Lower leg skin (tissue), 3 donors: ENCODE data around the gene FBH1.

Source experiments
- POLR2A ChIP-seq, 2 donors: fragments of 450-650 bp; IDR thresholded peaks; one replicate each; pipeline ENCODE4 v1.6.1; 2016 to 2017; ENCODE audit warnings: antibody characterized with exemption in 2 of 2, mild to moderate bottlenecking in 1 of 2, moderate library complexity in 1 of 2
- TF ChIP-seq, protein P1 (sequence below), 3 donors: fragments of 450-650 bp; IDR thresholded peaks; one replicate each; pipeline ENCODE4 v1.5.1; 2016; ENCODE audit warnings: antibody characterized with exemption in 3 of 3, mild to moderate bottlenecking in 3 of 3, moderate library complexity in 2 of 3

DNA sequence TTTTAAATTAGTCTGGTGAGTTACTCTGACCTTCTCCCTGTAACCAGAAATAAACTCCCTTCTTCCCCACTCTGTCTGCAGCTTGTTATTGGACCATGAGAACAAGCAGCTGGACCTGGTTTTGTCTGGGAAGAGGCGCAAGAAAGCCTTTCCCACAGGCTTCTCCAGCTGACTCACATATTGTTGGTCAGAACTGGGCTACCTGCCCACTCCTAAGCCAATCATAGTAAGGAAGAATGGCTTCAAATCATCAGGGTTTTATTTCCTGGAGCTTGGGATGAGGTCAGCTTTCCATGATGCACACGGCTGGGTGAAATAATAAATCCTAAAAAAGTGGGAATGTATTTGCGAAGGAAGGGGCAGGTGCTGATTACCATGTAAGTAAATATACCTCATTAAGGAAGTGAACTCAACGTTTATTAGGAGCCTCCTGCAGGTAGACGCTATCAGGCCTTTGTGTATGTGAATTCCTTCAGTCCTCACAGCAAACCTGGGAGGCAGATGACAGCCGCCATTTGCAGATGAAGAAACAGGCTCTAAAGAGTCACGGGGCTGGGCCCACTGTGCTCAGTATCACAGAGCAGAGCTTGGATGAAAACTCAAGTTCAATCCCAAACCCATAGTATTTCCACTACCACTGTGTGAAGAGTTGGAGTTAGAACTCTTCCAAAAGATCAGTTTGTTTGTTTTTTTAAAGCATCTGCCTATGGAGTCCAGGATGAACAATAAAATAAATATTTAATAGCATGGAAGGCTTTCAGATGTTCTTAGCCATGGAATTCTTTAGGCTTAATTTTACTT is 54.5 kb downstream of the FBH1 start:
- TF ChIP-seq, protein P1, sequence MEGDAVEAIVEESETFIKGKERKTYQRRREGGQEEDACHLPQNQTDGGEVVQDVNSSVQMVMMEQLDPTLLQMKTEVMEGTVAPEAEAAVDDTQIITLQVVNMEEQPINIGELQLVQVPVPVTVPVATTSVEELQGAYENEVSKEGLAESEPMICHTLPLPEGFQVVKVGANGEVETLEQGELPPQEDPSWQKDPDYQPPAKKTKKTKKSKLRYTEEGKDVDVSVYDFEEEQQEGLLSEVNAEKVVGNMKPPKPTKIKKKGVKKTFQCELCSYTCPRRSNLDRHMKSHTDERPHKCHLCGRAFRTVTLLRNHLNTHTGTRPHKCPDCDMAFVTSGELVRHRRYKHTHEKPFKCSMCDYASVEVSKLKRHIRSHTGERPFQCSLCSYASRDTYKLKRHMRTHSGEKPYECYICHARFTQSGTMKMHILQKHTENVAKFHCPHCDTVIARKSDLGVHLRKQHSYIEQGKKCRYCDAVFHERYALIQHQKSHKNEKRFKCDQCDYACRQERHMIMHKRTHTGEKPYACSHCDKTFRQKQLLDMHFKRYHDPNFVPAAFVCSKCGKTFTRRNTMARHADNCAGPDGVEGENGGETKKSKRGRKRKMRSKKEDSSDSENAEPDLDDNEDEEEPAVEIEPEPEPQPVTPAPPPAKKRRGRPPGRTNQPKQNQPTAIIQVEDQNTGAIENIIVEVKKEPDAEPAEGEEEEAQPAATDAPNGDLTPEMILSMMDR (IDR thresholded peaks at IDR 0.05): no peak
- no peak for TF ChIP-seq POLR2A (IDR thresholded peaks at IDR 0.05)
